Middle frontal gyrus (tissue), 1 donor: ENCODE measurements around the gene PRKCE.

Experiments used
- DNase-seq: peaks from one replicate; pipeline ENCODE4 v3.0.0-alpha.2; 2015; ENCODE audit warnings: low spot score; ENCODE audit errors: extremely low spot score

PRKCE gene

GRCh38 chr2:46066601-46067000 is 415.1 kb downstream of the PRKCE start:
- DNase-seq = no peak

- DNase-seq = no peak
These were observed 415.6 kb downstream of the PRKCE start for GRCh38 chr2:46067062-46067461.

DNA sequence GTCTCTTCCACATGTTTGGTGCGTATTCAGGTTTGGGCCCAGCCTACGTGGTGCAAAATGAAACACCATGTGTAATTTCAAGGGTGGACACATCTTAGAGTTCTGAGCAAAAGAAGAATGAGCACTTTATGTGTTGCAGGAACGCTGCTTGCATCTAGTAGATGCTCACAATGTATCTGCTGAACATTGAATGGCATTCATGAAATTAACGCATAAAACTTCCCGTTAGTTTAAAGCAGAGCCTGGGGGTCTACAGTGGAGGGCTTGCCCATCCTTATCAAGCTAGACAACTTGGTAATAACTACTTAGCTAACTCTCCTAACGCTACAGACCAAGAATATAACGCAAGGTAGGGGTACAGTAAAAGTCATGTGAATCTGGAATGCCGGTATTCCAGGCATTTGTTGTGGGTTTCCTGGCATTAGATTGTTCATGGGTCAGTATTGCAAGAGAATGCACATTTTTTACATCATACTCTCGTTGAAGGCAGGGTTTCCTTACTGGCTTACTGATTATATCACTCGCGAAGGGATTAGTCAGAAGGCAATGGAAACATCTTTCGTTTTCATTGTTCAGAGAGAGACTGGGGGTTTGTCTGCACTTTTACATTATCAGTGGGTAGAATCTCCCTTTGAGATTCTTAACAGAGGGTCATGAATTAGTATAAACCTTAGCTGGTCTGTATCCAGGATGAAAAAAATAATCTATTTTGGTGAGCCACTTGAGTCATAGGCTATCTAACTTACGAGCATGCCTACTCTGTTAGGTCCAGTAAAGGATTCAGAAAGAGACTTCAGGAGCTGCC is 416.2 kb downstream of the PRKCE start:
- DNase-seq = no peak

DNA sequence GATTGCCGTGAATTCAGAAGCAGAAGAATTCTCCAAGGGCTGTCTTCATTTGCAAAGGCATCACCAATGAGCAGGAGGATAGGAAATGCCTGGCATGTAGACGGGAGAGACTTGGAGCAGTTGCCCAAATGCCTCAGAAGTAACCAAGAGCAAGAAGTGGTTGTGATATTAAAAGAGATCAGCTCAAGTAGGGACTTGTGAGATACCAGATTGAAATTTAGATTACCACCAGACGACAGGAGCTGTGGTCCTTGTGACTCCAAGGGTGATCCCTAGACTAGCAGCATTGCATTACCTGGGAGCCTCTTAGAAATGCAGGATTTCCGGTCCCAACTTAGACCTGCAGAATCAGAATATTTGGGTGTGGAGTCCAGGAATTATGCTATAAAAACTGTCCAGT is 417.2 kb downstream of the PRKCE start:
- no peak for DNase-seq

DNA sequence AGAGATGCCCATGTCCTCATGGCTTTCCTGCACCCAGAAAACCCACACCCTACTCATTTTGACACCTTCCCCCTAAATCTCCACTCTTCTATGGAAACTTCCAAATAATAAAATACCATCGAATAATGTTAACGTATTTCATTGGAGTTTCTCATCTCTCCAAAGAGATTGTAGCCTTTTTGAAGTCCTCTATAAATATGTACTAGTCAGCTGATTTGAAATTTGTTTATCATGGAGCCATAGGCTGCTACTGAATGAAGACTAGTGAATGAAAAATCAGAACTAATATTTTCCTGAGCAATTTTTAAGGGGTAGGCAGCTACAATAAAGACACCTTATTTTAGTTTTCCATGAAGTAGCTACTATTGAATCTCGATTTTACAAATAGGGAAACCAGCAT is 419.6 kb downstream of the PRKCE start:
- no peak for DNase-seq

DNA sequence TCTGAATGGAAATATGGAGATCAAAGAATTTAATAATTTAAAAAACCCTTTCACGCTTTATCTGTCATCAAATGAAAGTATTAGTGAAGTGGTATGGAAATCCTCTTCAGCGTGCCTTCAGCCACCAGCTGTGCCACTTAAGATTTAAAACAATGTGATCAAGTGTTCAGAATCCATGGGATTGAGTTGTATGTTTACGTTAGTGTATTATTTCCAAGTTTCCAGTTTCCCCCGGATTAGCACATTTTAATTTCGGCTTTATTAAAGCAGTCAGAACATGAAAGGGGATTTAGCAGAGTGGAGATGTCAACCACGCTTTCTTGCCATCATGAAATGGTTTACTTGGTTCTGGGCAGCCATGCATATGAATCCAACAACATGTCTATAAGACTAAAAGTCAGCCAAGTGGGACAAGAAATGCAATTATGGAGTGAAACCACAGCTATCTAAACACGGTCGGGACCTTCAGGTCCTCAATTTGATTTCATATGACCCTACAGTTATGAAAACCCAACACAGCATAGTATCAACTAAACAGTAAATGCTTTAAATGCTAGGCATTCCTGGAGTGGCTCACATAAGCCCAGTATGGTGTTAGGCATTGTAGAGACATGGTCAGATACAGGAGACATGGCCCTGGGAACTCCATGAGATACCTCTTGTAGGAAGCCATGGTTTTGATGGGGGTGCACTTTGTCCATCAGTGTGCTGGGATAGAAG is 420.8 kb downstream of the PRKCE start:
- no peak for DNase-seq

- DNase-seq = no peak
These were observed 422.1 kb downstream of the PRKCE start for GRCh38 chr2:46073540-46074046.

DNA sequence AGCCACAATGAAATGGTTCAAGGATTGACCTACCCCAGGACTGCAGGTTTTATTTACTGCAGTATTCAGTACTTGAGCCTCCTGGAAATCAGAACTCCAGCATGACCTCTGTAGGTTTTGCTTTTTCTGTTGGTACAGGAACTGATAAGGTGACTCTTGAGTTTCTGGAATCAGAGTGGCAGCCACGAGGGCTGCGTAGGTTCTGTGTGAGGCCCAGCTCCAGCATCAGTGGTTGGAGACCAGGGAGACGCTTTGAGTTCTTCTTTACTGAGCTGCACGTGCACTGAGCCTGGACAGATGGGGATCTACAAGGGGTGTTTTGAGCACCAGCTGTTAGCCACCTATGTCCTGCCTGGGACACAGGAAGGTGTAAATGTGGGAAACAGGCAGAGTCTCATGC is 423.0 kb downstream of the PRKCE start:
- no peak for DNase-seq

DNA sequence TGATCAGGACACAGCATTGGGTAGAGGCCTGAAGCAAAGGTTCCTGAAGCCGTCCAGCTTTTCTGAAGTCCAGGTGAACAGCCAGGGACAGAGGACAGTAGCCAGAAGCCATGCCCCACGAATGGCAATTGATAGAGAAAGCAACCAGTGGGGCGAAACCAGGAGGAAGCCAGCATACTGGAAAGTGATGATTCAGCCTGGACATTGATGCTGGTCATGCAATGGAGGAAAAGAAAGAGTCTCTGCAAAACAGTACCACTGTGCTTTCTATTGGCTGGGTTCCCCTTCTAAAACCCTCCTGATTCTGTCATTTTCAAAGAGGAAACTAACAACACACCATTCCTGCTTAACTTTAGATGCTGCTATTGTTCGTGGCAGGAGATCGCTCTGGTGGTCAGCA is 424.4 kb downstream of the PRKCE start:
- DNase-seq = no peak

DNA sequence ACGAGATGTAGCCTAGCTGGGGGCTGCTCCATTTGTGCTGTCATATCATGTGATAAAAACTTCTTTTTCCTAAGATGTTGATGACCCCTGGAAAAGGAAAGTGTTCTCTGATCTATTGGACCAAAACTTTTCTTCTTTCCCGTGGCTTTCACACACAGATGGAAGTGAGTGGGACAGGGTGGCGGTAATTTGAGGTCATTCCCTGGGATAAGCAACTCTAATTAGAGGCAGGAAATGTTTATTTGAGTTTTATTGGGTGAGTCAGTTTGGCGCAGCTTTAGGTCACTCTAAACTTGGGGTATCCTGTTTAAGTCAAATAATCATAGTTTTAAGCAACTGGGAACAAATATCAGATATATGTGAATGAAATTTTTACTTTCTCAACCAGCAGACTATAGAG is 424.8 kb downstream of the PRKCE start:
- no peak for DNase-seq

DNA sequence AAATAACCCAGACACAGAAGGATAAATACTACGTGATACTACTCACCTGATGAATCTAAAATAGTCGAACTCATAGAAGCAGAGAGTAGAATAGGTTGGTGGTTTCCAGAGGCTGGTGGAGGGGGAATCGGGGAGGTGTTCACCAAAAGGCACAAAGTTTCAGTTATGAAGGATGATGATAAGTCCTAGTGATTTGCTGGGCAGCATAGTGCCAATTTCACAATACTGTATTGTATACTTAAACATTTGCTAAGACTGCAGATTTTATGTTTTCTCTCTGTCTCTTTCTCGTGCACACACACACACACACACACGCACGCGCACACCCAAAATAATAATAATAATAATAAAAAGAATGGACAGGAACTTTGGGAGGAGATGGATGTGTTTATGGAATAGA is 425.4 kb downstream of the PRKCE start:
- no peak for DNase-seq

DNA sequence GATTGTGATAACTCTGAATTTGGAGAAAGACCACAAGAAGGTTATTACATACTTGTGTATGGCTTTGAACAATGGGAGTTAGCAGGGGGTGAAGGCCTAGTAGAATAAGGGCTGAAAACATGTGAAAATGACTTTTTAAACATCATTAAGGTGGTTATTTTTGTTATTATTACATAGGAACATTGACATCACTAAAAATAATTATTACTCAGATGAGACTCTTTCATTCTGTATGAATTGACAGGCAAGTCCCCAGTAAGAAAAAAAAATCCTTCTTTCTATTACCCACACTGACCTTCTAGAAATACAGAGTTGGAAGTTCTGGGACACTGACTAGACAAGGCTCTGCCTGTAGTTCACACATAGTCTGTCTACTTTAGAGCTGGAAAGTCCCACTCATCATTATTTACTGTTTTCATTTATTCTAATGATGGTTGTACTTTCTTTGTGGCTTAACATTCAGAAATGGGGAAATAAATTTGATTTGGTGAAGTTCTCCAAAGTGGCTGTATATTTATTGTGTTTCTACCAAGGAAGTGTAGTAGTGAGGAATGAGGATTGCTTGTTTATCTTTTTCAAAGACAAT is 426.1 kb downstream of the PRKCE start:
- no peak for DNase-seq

GRCh38 chr2:46079985-46080560 is 428.6 kb downstream of the PRKCE start:
- DNase-seq = no peak

DNA sequence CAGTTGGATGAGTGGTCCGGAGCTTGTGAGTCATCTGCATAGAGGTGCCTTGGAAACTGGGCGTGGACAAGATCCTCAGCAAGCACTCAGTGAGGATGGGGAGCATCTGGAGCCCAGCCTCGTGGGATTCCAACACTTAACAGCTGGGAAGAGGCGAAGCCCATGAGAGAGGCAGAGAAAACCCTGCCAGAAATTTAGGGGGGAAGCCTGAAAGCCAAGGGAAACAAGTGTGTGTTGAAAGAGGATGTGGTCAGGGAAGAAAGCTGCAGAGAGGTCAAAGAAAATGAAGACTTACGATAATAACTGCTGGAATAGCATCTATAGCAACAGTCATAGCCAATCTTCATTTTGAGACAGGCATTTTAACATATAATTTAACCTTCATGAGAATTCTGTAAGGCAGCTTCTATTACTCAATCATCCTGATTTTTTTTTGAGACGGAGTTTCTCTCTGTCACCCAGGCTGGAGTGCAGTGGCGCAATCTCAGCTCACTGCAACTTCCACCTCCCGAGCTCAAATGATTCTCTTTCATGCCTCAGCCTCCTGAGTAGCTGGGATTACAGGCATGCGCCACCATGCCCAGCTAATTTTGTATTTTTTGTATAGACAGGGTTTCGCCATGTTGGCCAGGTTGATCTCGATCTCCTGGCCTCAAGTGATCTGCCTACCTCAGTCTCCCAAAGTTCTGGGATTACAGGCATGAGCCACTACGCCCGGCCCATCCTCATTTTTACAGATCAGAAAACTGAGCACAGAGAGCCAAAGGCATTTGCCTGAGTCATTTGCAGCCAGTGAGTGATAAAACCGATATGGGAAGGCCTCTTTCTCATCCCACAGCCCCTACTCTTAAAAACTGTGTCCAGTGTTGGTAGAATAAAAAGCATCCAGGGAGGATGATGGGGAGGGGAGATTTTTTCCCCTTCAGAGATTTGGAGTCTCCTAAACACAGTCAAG is 431.3 kb downstream of the PRKCE start:
- DNase-seq = no peak

- no peak for DNase-seq
These were observed 435.1 kb downstream of the PRKCE start for GRCh38 chr2:46086578-46087070.

DNA sequence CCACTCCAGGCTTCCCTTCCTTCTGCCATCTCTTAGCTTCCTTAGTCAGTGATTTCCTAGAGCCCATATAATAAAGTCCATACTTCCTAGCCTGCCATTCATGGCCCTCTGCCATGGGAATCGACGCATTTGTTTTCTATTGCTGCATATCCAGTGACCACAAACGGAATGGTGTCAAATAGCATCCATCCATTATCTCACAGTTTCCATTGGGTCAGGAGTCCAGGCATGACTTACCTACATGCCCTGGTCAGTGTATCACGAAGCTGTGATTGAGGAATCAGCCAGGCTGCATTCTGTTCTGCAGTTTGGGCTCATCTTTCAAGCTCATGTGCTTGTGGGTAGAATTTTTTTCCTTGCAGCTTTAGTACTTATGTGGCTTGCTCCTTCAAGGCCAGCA is 436.0 kb downstream of the PRKCE start:
- no peak for DNase-seq

- no peak for DNase-seq
These were observed 439.5 kb downstream of the PRKCE start for GRCh38 chr2:46091004-46091403.

DNA sequence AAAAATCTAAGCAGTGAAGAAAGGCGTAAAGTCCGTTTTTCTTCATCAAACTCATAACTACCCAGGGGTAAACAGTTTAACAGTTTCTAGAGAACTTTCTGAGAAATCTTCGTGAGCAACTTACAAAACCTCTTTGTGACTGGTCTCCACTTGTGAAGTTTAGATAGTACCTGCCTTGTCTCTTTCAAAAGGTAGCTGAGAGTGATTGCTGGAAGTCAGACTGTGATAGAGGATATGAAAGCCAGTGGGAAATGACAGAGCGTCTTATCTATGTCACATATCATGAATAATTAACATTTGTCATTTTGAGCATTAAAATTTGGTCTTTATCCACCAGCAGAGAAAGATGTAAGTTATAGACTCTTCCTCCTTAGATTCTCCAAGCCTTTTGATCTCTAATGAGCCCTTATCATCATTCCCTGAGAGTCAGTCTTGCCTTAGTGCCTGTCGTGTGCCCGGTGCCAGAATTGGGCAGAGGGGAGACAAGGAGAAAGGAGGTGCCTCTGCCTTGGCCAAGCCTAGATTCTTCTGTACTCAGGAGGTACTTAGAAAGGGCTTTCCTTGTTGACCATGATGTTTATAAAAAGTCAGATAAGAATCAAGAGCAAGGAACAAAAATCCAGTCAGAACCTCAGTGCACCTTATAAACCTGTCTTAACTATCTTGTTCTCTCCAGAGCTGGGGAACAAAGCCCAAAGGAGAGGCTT is 440.6 kb downstream of the PRKCE start:
- DNase-seq = no peak

- no peak for DNase-seq
These were observed 443.2 kb downstream of the PRKCE start for GRCh38 chr2:46094689-46095088.

- DNase-seq = no peak
These were observed 444.4 kb downstream of the PRKCE start for GRCh38 chr2:46095830-46096229.
